Stimulated activated CD8-positive, alpha-beta memory T cell treated with anti-CD3 and anti-CD28 coated beads, Interleukin-12 subunit alpha, Interleukin-12 subunit beta, amount 100 ng/mL, for 4 hours (primary cell): ENCODE results near the gene GET4.
"Not testable (repeated sequence)": the region's sequence is repeated elsewhere in the genome, so short reads cannot be mapped to it uniquely, and the experiment has no call there.

ENCODE experiments used
- DNase-seq: peaks from one replicate; pipeline ENCODE4 v3.0.0-alpha.2; 2020; ENCODE audit warnings: low read depth

GET4 gene

DNA sequence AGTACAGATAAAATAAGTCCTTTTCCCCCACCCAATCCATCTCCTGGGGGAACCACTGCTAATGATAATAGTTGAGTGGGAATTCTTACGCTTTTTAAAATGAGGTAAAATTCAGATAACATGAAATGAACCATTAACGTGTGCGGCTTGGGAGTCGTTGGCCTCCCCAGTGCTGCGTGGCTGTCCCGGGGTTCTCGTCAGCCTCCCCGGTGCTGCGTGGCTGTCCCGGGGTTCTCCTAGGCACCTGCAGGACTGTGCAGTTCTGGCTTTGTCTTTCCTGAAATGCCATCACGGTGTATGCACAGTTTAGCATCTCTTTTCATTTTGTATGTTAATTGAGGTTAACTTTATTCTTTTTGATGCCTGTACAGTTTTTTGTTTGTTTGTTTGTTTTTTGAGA, 30.6 kb upstream of the GET4 start:
- DNase-seq: no peak

DNA sequence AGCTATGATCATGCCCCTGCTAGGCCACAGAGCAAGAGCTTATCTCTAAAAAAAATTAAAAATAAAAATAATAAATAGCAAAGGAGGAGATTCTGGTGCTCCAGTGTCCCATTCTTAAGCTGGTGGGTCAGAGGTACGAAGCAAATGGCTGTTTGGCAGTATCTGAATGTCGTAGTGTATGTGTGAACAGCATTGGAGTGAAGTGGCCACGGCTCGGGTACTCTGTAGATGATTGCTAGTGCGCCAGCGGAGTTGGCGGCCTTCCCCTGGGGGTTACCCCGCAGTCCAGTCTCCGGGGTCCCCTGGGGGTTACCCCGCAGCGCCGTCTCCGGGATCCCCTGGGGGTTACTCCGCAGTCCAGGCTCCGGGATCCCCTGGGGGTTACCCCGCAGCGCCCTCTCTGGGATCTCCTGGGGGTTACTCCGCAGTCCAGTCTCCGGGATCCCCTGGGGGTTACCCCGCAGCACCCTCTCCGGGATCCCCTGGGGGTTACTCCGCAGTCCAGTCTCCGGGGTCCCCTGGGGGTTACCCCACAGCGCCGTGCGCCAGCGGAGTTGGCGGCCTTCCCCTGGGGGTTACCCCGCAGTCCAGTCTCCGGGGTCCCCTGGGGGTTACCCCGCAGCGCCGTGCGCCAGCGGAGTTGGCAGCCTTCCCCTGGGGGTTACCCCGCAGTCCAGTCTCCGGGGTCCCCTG, 29.2 kb upstream of the GET4 start:
- not testable (repeated sequence) for DNase-seq

DNA sequence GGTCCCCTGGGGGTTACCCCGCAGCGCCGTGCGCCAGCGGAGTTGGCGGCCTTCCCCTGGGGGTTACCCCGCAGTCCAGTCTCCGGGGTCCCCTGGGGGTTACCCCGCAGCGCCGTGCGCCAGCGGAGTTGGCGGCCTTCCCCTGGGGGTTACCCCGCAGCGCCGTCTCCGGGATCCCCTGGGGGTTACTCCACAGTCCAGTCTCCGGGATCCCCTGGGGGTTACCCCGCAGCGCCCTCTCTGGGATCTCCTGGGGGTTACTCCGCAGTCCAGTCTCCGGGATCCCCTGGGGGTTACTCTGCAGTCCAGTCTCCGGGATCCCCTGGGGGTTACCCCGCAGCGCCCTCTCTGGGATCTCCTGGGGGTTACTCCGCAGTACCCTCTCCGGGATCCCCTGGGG, 28.6 kb upstream of the GET4 start:
- not testable (repeated sequence) for DNase-seq

- no peak for DNase-seq
These were observed 27.2 kb upstream of the GET4 start for GRCh38 chr7:849145-849544.

DNA sequence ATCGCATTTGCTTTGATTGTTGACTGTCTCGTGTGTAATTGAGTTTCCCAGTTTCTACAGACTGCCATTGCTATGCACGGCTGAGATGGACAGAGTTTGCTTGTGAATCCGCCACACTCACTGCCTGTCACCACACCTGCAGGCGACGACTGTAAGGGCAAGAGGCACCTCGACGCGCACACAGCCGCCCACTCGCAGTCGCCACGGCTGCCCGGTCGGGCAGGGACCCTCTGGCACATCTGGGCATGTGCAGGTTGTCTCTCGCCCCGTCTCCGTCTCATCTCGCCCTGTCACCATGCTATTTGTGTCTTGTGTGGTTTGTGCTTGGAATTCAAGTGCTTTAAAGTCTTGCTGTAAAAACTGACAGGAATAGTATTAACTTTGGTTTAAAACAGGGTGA, 26.6 kb upstream of the GET4 start:
- no peak for DNase-seq

- no peak for DNase-seq
These were observed 25.1 kb upstream of the GET4 start for GRCh38 chr7:851204-851603.

- no peak for DNase-seq
These were observed 22.8 kb upstream of the GET4 start for GRCh38 chr7:853366-854117.

DNA sequence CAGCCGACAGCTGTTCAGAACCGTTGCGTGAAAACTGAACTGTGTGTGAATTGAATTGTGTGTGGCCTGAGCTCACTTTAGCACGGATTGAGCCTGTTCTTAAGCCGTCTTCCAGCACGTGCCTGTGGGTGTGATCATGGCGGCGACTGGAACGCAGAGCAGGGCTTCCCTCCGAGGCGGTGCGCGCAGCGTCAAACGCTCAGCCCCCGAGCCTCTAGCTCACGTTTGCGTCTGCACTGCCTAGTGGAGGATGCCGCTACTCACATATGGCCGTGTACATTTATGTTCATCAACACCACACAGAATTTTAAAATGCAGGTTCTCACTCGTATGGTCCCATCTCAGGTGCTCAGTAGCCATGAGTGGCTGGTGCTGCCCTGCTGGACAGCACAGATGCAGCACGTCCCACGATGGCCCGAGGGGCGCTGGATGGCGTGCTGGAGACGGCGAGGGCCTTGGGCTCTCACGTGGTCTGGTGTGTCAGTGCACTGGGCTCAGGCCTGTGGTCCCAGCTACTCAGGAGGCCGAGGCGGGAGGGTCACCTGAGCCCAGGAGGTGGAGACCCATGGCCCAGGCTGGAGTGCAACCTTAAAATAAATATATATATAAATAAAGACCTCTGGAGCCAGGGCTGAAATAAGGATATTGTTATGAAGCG, 22.1 kb upstream of the GET4 start:
- DNase-seq: no peak

- no peak for DNase-seq
These were observed 20.5 kb upstream of the GET4 start for GRCh38 chr7:855686-856369.

DNA sequence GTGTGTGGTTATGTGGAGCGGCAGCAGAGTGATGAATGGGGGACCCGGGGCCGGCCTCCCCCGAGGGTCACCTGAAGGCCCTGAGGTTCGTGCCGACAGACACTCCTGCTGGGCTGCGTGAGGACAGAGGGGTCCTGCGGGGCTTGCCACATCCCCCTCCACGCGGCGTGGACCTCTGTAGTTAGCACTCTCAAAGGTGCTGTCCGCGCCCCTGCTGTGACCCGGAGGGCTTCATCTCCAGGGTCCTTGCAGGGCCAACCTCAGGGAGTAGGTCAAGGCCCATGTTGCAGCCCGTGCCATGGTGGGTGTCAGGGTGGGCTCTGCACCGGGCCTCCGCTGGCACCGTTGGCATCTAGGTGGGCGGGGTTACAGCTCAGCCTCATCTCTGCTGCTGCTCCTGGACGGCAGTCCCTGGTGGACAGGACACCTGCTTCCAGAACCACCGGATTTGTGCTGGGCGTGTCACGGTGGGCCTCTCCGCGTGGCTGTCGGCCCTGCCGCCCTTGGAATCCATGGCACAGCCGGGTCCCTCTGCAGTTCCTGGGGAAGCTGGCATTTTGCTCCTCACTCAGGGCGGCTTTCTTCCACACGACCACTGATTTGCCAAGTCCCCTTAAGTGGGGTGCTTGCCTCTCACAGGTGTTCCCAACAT, 19.8 kb upstream of the GET4 start:
- DNase-seq: no peak

- no peak for DNase-seq
These were observed 18.7 kb upstream of the GET4 start for GRCh38 chr7:857661-858060.

DNA sequence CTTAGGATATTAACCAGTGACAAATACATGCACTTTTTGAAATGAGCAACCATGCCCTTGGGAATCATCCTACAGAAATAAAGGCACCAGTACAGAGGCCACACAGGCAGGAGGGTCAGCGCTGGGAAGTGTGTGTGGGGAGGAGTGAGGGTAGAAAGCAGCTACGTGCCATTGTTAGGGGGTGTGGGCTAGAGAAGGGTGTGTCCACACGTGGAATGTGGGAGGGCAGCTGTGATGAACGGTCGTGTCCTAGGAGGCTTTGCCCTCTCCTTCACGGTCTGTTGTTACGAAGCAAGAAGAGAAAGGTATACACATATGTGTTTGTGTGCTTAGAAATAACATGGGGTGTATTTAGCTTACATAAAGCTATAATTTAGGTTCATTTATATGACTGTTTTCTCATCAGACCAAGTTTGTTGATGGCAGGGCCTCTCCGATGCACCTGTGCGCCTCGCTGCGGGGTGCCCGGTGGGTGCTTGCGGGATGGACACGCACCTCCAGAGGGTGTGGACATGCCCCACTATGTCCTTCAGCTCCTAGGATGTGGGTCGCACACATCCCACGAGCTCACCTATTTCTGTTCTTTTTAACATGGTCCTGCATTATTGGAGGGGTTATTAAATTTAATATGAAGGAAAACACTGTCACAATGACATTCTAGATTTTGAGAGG, 16.9 kb upstream of the GET4 start:
- no peak for DNase-seq

GRCh38 chr7:860149-860548, 16.2 kb upstream of the GET4 start:
- no peak for DNase-seq

GRCh38 chr7:861222-861621, 15.1 kb upstream of the GET4 start:
- DNase-seq: no peak

DNA sequence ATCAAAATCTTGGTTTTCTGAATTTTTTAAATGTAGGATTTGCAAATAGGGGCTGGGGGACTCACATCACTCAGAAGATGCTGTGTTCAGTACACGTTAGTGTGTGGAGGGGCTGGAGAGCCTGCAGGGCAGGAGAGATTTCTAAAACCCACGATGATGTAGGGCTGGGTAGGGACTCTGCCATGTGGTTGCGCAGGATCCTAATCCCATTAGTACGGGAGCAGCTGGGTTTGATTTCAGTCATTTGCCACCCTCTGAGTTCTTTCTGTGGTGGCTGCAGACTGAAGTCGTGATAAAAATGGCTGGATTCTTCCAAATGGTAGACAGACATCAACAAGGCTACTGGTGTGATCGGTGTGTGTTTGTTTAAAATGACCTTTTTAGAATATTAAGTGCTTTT, 14.2 kb upstream of the GET4 start:
- no peak for DNase-seq

- DNase-seq: no peak
These were observed 13.2 kb upstream of the GET4 start for GRCh38 chr7:863106-863505.

GRCh38 chr7:865921-866320, 10.4 kb upstream of the GET4 start:
- DNase-seq: no peak

DNA sequence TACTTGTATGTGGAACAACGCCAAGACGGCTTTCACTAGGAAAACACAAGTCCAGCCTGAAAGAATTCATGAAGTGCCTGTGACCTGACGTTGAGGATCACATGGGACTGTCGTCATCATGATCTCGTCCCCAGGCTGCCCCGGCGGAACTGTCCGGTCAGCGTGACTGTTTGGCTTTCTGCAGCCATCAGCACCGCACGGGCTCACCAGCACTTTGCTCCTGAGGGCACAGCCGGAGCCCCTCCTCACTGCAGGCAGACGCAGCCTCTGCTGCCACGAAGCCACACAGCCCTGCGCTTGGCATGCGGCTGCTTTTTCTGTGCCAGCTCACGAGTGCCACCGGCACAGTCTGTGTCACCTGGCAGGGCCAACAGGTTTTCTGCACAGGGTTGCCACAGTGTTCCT, 9.4 kb upstream of the GET4 start:
- DNase-seq: no peak

DNA sequence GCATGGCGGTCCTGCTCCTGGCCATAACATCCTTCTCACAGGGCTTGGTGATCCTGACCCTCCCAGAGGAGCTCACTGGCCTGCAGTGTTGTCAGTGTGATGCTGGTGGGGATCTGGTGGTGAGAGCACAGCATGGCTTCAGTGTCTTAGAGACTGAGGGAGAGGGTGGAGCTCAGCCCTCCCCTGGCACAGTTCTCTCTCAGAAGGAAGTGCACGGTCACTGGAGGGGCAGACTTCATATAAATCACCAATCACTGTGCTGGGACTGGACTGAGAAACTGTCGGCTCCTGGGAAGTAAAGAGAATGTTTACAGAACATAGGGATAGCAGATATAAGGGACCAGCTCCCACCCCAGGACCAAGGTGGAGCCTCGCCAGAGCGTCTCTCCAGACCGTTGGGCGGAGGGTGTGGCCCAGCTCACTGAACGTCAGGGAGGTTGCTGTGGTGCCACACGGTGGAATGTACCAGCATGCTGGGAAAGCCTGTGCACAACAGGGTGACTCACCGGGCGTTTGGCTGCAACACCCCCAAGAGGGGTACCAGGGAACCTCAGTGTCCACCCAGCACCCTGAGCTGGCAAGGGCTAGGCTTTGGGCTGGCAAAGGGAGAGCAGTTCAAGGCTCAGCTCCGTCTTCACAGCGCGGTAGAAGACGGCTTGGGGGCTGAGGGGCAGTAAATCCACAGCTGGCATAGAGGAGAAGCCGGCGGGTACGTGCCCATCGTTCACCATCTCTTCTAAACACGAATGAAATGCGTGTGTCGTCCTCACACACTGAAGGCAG, 8.8 kb upstream of the GET4 start:
- DNase-seq: no peak

DNA sequence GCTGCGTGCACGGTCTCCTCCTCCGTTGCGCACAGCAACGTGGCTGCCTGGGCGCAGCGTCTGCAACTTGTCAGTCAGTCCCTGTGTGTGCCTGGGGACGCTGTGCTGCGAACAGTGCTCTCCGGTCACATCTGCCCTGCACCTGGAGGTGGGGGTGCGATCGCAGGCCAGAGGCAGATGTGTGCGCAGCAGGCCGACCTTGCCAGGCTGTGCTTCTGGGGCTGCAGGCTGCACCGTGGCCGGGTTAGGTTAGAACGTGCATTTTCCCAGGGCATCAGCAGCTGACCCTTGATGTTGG, 8.2 kb upstream of the GET4 start:
- DNase-seq: no peak

DNA sequence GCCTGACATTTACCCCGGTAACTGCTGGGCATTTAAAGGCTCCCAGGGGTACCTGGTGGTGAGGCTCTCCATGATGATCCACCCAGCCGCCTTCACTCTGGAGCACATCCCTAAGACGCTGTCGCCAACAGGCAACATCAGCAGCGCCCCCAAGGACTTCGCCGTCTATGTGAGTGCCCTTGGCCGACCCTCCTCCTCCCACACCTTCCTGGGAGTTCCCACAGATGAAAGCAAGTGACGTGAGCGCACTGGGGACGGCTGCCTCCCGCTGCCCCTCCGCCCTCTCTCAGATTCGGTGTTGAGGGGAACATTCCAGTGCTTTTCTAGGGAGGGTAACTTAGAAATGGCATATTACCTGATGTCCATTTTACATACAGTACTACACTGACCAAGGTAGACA, 7.0 kb upstream of the GET4 start:
- DNase-seq: no peak
